GM19043 (cell line): ENCODE data around the gene DNAH7.

Experiments
- ATAC-seq: cut with Tn5 transposase; IDR thresholded peaks from one replicate; pipeline ENCODE4 v1.9.1; 2021; ENCODE audit warnings: low read depth; ENCODE audit not compliant: unreplicated experiment

The DNAH7 gene

GRCh38 chr2:195871326-195871725, 197.3 kb downstream of the DNAH7 start:
- ATAC-seq: no peak

- no peak for ATAC-seq
These were observed 204.3 kb downstream of the DNAH7 start for GRCh38 chr2:195864316-195864715.

GRCh38 chr2:195863564-195863963, 205.1 kb downstream of the DNAH7 start:
- ATAC-seq: no peak

- ATAC-seq: no peak
These were observed 205.5 kb downstream of the DNAH7 start for GRCh38 chr2:195863121-195863520.

- ATAC-seq: no peak
These were observed 206.8 kb downstream of the DNAH7 start for GRCh38 chr2:195861821-195862220.

GRCh38 chr2:195859513-195859912, 209.1 kb downstream of the DNAH7 start:
- ATAC-seq: no peak

GRCh38 chr2:195857132-195857531, 211.5 kb downstream of the DNAH7 start:
- ATAC-seq: no peak

GRCh38 chr2:195850764-195851163, 217.9 kb downstream of the DNAH7 start:
- no peak for ATAC-seq

- no peak for ATAC-seq
These were observed 220.3 kb downstream of the DNAH7 start for GRCh38 chr2:195848119-195848899.

- no peak for ATAC-seq
These were observed 225.7 kb downstream of the DNAH7 start for GRCh38 chr2:195842932-195843331.

- no peak for ATAC-seq
These were observed 230.6 kb downstream of the DNAH7 start for GRCh38 chr2:195838002-195838401.

- no peak for ATAC-seq
These were observed 232.6 kb downstream of the DNAH7 start for GRCh38 chr2:195836002-195836401.

GRCh38 chr2:195834836-195835235, 233.8 kb downstream of the DNAH7 start:
- ATAC-seq: no peak

GRCh38 chr2:195830968-195831950, 237.4 kb downstream of the DNAH7 start:
- ATAC-seq: no peak

- no peak for ATAC-seq
These were observed 244.2 kb downstream of the DNAH7 start for GRCh38 chr2:195824478-195824877.

- no peak for ATAC-seq
These were observed 245.4 kb downstream of the DNAH7 start for GRCh38 chr2:195823206-195823605.

GRCh38 chr2:195821566-195821932, 247.1 kb downstream of the DNAH7 start:
- ATAC-seq: no peak

GRCh38 chr2:195820867-195821565, 247.6 kb downstream of the DNAH7 start:
- ATAC-seq: no peak

GRCh38 chr2:195820373-195820772, 248.3 kb downstream of the DNAH7 start:
- ATAC-seq: no peak

- no peak for ATAC-seq
These were observed 249.4 kb downstream of the DNAH7 start for GRCh38 chr2:195819276-195819675.

GRCh38 chr2:195818526-195818925, 250.1 kb downstream of the DNAH7 start:
- no peak for ATAC-seq
